Measurements from ENCODE around the gene RPL26.
"Not testable (repeated sequence)": the region's sequence is repeated elsewhere in the genome, so short reads cannot be mapped to it uniquely, and the experiment has no call there.

Gene RPL26

DNA sequence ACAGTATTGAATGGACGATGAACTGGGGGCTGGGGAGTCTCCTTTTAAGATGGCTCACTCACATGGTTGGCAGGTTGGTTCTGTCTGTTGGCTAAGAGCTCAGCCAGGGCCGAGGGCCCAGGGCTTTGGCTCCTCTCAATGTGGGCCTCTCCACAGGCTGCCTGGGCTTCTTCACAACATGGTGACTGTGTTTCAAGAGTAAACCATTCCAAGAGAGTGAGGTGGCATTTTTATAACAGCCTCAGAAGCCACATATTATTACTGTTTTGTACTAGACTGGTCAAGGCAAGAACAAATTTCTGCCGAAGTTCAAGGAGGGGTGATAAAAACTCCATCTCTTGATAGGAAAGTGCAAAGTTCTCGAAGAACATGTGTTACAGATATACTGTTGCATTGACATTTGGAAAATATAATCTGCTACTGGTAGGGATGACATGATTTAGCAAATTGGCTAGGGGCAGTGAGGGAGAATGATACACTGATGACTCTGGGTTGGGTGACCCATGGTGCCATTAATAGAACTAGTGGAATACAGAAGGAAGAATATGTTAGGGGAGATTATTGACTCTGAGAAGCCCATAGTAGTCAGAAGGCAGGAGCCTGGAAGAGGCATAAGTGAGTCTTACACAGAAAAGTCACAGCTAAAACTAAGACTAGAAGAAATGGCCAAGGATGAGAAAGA, 20.2 kb downstream of the RPL26 start:
- no peak for DNase-seq

GRCh38 chr17:8360751-8361150, 22.2 kb downstream of the RPL26 start:
- no peak for DNase-seq

- no peak for DNase-seq
Observed at GRCh38 chr17:8360260-8360659, 22.7 kb downstream of the RPL26 start.

- DNase-seq, result peak; percentile 42
Observed at GRCh38 chr17:8359769-8360168, 23.2 kb downstream of the RPL26 start.

DNA sequence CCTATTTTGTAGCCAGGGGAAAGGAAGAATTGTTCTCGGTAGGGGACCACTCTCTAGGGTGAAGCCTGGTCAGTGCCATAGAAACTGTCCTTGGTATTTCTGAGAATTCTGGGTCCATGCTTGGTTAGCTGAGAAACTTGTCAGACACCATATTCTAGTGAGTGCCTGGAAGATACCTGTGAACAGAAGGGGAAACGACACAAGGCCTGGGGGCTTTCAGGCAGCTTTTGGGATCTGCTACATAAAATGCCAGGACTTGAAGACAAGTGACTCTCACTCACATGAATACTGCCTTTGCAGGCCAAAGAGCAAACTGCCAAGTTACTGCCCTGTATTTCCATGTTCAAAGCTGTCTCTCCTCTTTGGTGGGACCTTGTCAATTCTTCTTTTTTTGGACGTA, 25.1 kb downstream of the RPL26 start:
- DNase-seq, result no peak

GRCh38 chr17:8354236-8354635, 28.8 kb downstream of the RPL26 start:
- DNase-seq, result no peak

DNA sequence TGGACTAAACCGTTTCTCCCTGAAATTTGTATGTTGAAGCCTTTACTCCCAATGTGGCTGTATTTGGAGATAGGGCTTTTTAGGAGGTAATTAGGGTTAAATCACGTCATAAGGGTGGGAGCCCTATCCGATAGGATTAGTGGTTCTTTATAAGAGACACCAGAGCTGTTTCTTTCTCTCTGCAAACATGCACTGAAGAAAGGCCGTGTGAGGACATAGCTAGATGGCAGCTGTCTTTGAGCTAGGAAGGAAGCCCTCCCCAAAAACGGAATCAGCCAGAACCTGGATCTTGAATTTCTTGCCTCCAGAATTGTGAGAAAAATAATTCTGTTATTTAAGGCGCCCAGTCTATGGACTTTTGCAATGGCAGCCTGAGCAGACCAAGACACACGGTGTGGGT, 29.3 kb downstream of the RPL26 start:
- no peak for DNase-seq

- no peak for DNase-seq
Observed at GRCh38 chr17:8350339-8350738, 32.7 kb downstream of the RPL26 start.

- DNase-seq, result not testable (repeated sequence)
Observed at GRCh38 chr17:8347001-8347400, 36.0 kb downstream of the RPL26 start.

GRCh38 chr17:8345951-8346665, 36.9 kb downstream of the RPL26 start:
- DNase-seq, result no peak

DNA sequence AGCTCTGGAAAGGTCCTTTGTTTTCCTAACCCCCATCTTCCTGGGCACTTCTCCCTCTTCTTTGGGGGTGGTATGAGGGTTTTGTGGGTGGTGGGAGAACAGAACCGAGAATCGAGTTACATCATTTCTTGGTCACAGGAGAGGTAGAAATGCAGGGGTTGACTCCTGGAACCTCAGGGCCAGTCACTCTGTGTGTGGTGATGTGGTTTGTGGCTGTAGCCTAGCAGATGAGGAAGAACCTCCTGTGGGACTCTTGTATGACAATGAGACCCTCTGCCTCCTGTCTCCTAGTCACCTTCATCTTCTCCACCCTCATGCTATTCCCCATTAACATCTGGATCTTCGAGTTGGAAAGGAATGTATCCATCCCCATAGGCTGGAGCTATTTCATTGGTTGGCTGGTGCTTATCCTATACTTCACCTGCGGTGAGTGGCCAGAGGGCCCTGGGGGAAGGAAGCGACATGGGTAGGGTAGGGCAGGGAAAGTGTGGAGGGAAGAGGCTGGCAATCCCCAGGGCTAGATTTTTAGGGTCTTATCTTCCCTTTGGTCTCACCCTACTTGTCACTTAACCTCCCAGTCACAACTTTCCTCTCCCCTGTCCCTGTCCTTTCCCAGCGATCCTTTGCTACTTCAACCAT, 37.8 kb downstream of the RPL26 start:
- no peak for DNase-seq

GRCh38 chr17:8341456-8341855, 41.5 kb downstream of the RPL26 start:
- no peak for DNase-seq

- DNase-seq, result no peak
Observed at GRCh38 chr17:8339540-8339939, 43.5 kb downstream of the RPL26 start, which contains the start of gene ODF4. ODF4 (plus strand) TSS chr17:8339840; CDS start chr17:8340052, 212 bp downstream.

DNA sequence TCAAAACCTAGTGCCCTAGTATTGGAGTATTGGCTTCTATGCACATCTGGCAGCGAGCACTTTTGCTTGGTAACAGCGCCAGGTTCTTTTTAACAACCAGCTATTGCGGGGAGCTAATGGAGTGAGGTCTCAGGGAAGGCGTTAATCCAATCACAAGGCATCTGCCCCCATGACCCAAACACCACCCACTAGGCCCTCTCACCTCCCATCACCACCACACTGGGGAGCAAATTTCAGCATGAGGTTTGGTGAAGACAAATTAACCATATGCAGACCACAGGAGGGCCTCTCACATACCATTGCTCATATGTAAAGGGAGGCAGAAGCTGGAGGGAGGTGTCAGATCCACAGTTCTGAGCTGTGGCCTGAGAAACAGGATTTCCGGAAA, 44.2 kb downstream of the RPL26 start:
- DNase-seq, result no peak

- DNase-seq, result no peak
Observed at GRCh38 chr17:8337802-8338752, 44.9 kb downstream of the RPL26 start.

- DNase-seq, result no peak
Observed at GRCh38 chr17:8333281-8333680, 49.7 kb downstream of the RPL26 start.

DNA sequence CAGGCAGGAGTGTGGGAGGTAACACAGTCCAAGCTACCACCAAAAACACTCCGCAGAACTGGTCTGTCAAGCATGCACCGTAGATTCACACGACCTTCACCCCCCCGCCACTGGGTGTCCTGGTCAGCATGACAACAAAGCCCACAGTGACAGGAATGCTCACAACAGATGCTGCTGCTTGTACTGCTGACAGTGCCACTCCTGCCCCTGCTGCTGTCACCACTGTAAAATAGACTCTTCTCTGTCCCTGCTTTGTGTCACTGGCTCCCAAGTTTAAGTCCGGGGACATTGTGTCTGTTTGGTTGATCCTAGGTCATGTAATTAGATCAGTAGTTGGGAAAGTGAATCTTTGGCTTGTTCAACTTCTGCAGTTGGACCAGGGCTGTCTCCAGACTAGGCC, 50.3 kb downstream of the RPL26 start:
- DNase-seq, result no peak

- no peak for DNase-seq
Observed at GRCh38 chr17:8332128-8332527, 50.9 kb downstream of the RPL26 start.

All from right hindlimb (tissue), 1 donor.